Ramos (cell line): ENCODE data around the gene SUPT4H1.

Experiments used
- in situ Hi-C: fragments of 300-500 bp; cut with MboI; formaldehyde crosslinking; loops from one replicate; pipeline ENCODE4 v1.14.3; 2022; ENCODE audit warnings: low sequenced_read_pairs; ENCODE audit not compliant: unreplicated experiment

SUPT4H1 gene

DNA sequence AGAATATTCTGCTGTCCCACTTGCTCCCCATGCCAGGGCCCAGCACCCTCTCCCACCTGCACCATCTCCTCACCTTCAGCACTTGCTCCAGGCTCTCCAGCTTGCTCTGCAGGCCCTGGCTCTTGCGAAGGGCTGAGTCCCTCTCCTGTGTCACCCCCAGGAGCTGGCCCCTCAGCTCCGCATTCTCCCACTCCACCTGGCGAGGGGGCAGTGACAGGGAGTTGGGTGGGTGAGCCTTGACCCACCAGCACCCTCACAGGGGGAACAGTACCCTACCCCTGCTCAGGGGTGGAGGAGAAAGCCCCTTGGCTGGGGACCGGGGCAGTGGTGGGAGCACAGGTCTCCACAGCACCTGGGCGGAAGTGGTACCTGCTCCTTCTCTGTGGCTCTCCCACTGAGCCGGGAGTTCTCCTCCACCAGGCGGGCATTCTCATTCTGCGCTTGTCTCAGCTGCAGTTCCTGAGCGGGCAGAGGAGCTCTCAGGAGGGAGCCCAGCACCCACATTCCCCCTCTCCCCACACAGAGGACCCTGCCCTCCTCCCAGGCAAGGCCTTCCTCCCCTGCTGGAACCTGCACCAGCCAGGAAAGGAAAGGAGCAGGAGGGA lies 29.3 kb downstream of the SUPT4H1 start:
- in situ Hi-C loops: no loop called here

- in situ Hi-C loops: no loop called here
Measured at GRCh38 chr17:58321571-58322525, 30.2 kb downstream of the SUPT4H1 start.

- in situ Hi-C loops: no loop called here
Measured at GRCh38 chr17:58320570-58321323, 31.3 kb downstream of the SUPT4H1 start.

DNA sequence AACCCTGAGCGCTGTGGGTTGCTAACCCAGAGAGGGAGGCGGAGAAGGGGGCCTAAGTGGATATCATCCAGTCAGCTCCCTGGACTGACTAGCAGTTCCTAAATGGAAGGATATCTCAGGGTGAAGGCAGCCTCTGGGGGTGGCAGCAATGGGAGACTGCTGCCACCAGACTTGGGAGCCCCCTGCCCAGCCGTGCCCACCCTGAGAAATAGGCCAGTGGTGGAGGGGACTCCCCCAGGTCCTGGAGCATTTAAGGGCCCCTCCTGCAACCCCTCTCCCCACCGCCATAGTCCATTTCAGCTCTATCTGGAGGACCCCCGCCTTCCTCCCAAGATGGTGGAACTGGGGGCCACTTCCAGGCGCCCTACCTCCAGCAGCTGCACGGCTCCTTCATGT lies 31.8 kb downstream of the SUPT4H1 start:
- in situ Hi-C loops: no loop called here

DNA sequence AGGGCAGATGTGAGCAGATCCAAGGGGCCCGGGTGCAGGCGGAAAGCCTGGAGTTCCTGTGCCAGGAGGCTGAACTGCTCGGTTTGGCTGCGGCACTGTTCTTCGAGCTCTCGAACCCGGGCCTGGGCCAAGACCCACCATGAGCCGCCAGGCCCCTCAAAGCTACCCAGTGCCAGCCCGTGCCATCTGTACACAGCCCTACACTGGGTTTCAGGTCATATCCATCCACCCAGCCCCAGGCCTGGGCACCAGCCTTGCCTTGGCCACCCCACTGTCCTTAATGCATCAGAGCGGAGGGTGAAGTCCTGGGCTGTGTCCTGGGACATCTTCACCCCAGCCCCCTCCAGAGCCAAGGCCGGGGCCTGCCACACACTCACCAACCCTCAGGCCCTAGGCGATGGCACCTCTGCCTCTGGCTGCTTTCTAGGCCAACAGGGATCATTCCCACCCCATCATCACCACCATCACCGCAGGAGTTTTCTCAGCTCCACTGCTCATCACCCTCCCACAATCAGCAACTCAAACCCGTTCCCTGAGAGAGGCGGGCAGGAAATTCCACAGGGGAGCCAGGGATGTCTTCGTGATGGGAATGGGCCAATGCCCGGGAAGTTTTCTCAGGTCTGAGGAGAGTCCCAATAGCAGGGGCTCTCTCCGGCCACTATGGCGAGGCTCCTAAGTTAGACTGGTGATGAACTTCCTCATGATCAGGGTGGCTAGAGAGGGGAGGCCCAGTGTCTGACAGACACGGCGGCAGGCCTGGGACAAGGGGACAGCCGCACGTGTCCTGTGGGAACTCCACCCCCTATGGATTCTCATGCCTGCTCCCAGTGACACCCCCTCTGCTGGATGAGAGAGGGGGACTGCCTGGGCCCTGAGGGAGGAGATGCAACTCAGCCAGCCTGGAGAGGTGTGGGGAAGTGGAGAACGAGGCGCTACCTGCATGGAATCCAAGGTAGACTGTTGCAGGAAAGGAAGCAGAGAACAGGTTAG lies 32.5 kb downstream of the SUPT4H1 start:
- in situ Hi-C loops: loop anchor here (5.0 kb wide), 1 partner anchor 128 kb away; no protein-coding TSS in a partner anchor

DNA sequence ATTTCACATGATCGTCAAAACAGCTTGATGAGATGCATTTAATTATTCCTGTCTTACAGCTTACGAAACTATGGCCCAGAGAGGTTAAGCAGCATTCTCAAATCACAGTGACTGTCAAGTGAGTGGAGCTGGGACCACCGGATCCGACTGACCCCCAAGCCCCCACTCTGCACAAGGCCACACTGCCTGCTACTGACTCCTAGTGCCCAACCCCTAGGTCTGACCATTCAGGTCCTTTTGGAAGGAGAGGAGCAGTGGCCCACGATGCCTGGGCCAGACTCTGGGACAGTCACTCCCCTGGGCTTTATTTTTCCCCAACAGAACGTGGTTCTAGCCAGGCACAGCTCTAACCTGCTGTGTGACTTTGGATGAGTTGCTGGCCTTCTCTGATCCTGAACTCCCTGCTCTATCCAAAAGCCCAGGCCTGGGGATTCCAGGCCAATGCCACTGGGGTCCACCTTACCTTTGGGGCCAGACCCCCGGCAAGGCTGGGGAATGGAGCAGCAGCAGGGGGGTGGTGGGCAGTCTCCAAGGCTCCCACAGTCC lies 33.3 kb downstream of the SUPT4H1 start:
- in situ Hi-C loops: loop anchor here (5.0 kb wide), 1 partner anchor 129 kb away; no protein-coding TSS in a partner anchor

- in situ Hi-C loops: loop anchor here (5.0 kb wide), 1 partner anchor 129 kb away; no protein-coding TSS in a partner anchor
Measured at GRCh38 chr17:58318065-58318481, 33.9 kb downstream of the SUPT4H1 start.

GRCh38 chr17:58317421-58318064 lies 34.5 kb downstream of the SUPT4H1 start:
- in situ Hi-C loops: loop anchor here (5.0 kb wide), 1 partner anchor 130 kb away; no protein-coding TSS in a partner anchor

- in situ Hi-C loops: loop anchor here (5.0 kb wide), 1 partner anchor 131 kb away; no protein-coding TSS in a partner anchor
Measured at GRCh38 chr17:58316260-58316960, 35.6 kb downstream of the SUPT4H1 start.

GRCh38 chr17:58315750-58316149 lies 36.3 kb downstream of the SUPT4H1 start:
- in situ Hi-C loops: loop anchor here (5.0 kb wide), 1 partner anchor 132 kb away; no protein-coding TSS in a partner anchor

GRCh38 chr17:58315281-58315711 lies 36.7 kb downstream of the SUPT4H1 start:
- in situ Hi-C loops: loop anchor here (5.0 kb wide), 1 partner anchor 132 kb away; no protein-coding TSS in a partner anchor

DNA sequence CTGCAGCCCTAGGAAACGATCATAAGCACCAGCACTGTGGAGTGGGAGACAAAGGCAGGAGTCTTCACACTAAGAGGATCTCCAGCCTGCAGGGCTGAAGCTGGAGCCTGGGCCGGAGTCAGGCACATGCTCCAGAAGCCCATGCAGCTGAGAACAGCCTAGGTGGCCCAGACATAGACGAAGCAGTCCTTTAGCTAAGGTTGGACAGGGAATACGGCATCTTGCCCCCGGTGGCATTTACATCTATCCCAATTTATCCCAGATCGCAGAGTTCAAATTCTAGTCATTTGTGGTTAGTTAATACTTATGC lies 37.3 kb downstream of the SUPT4H1 start:
- in situ Hi-C loops: loop anchor here (5.0 kb wide), 1 partner anchor 133 kb away; no protein-coding TSS in a partner anchor

DNA sequence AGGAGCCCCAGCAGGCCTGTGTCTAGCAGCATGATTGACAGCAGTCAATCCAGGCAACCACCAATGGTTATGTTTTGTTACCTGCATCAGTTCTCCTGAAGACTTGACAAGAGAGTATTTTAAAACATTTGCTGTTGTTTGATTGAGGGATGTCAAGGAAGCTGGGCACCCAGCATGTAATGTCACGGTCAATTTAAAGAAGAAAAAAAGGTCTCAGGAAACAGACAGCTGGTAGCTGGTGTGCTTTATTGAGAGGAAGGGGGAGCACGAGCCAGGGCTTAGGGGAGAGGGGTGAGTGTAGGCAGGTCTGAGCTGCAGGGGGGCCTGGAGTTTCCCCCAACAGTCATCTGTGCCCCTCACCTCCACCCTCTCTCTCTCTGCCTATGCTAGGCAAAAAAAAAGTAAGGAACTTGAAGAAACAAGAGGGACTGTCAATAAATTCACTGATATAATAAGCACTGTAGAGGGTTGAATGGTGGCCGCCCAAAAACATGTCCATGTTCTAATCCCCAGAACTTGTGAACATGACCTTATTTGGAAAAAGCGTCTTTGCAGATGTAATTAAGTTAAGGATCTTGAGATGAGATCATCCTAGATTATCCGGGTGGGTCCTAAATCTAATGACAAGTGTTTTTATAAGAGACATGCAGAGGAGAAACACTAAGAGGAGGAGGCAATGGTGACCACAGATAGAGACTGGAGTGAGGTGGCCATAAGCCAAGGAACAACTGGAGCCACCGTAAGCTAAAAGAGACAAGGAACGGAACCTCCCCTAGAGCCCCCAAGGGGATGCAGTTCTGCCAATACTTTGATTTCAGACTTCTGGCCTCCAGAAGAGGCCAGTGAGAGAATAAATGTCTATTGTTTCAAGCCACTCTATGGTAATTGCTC lies 37.9 kb downstream of the SUPT4H1 start:
- in situ Hi-C loops: no loop called here

DNA sequence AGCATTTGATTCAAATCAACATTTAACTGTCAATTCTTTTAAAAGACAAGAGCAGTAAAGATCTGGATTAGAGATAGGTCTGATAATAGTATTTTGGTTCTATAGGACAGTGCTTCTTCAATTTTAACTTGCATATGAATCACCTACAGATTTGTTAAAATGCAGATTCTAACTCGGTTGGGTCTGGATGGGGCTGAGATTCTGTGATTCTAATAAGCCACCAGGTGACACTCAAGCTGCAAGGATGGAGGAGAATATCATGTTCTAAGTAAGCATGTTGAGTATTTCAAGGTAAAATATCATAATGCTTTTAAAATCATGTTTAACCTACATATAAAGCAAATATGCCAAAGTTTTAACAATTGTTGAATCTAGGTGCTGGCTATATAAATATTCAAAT lies 39.2 kb downstream of the SUPT4H1 start:
- in situ Hi-C loops: no loop called here

- in situ Hi-C loops: no loop called here
Measured at GRCh38 chr17:58312021-58312630, 39.9 kb downstream of the SUPT4H1 start.

GRCh38 chr17:58311429-58311894 lies 40.5 kb downstream of the SUPT4H1 start:
- in situ Hi-C loops: no loop called here
